ENCODE data around the gene BCAS3.
"Not testable (repeated sequence)": the region's sequence is repeated elsewhere in the genome, so short reads cannot be mapped to it uniquely, and the experiment has no call there.

DNA sequence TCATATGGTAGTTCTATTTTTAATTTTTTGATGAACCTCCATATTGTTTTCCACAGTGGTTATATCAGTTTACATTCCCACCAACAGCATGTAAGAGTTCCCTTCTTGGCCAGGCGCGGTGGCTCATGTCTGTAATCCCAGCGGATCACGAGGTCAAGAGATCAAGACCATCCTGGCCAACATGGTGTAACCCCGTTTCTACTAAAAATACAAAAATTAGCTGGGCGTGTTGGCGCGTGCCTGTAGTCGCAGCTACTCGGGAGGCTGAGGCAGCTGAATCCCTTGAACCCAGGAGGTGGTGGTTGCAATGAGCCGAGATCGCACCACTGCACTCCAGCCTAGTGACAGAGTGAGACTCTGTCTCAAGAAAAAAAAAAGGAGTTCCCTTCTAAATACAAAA is 79.1 kb downstream of the BCAS3 start:
- not testable (repeated sequence) for TF ChIP-seq CTCF (IDR thresholded peaks at IDR 0.05); EZH2 (IDR thresholded peaks at IDR 0.05; ENCODE audit: borderline replicate concordance, insufficient read depth, low read depth, low read length, poor library complexity, severe bottlenecking)
